HepG2 (cell line): ENCODE data around the gene SNPH. TPM values are rescaled to one million over a fixed set of nuclear protein-coding genes. Genes with fewer than 3 reads are reported as not detected.

Experiments
- ATRX ChIP-seq: sonication (generic); formaldehyde crosslinking; IDR thresholded peaks from 2 replicates; pipeline ENCODE4 v1.4.0; 2020; ENCODE audit warnings: missing genetic modification reagents, borderline replicate concordance
- KLF9 ChIP-seq: IDR thresholded peaks from 2 replicates; pipeline ENCODE4 v1.6.1; 2016; ENCODE audit warnings: low read depth
- NCOA1 ChIP-seq: sonication (generic); formaldehyde crosslinking; IDR thresholded peaks from 2 replicates; pipeline ENCODE4 v1.9.0; 2021; ENCODE audit warnings: missing genetic modification reagents
- NFATC3 ChIP-seq: sonication (generic); formaldehyde crosslinking; IDR thresholded peaks from 2 replicates; pipeline ENCODE4 v1.5.1; 2020; ENCODE audit warnings: mild to moderate bottlenecking, missing genetic modification reagents
- PLRG1 ChIP-seq: fragments of 450-650 bp; conservative IDR thresholded peaks from 2 replicates; pipeline ENCODE4 v1.6.1; 2016
- RARG ChIP-seq: sonication (generic); formaldehyde crosslinking; IDR thresholded peaks from 2 replicates; pipeline ENCODE4 v1.4.0; 2020; ENCODE audit warnings: low read depth, mild to moderate bottlenecking, missing genetic modification reagents
- polyA plus RNA-seq, 8 experiments: library from polyadenylated mRNA; depleted of rRNA in 3 of 8; stranded (reverse) in 7 of 8; unstranded in 1 of 8; fragments of >200 nt; fragmentation: Illumina TruSeq in 4 of 8; extraction: Trizol in 4 of 8; gene quantifications; 2 replicates each; pipeline versions ENCODE4 v1.2.1 to v1.2.3, GENCODE V29; 2011 to 2016; ENCODE audit warnings: low read depth in 4 of 8, missing spikeins in 1 of 8, mixed read lengths in 1 of 8; ENCODE audit not compliant: insufficient read depth in 1 of 8
- total RNA-seq, 5 experiments: library from RNA; depleted of rRNA; stranded (reverse); fragments of >200 nt; fragmentation: Illumina TruSeq; extraction: Trizol; gene quantifications; 2 replicates each; pipeline ENCODE4 v1.2.3, GENCODE V29; 2016; ENCODE audit warnings: low read depth in 1 of 5
- TF ChIP-seq, protein P1 (sequence below): IDR thresholded peaks from 2 replicates; pipeline ENCODE4 v1.4.0; 2020; ENCODE audit warnings: mild to moderate bottlenecking, missing genetic modification reagents
- TF ChIP-seq, protein P2 (sequence below): sonication (generic); formaldehyde crosslinking; IDR thresholded peaks from 2 replicates; pipeline ENCODE4 v1.4.0; 2020; ENCODE audit warnings: mild to moderate bottlenecking, low read depth, missing genetic modification reagents
- TF ChIP-seq, protein P3 (sequence below): fragments of 450-650 bp; IDR thresholded peaks from 2 replicates; pipeline ENCODE4 v1.6.1; 2016
- TF ChIP-seq, protein P4 (sequence below): sonication (generic); formaldehyde crosslinking; conservative IDR thresholded peaks from 2 replicates; pipeline ENCODE4 v1.8.0; 2022; ENCODE audit warnings: missing genetic modification reagents
- TF ChIP-seq, protein P5 (sequence below): sonication (generic); formaldehyde crosslinking; IDR thresholded peaks from 2 replicates; pipeline ENCODE4 v1.8.1; 2023; ENCODE audit warnings: mild to moderate bottlenecking, inconsistent platforms, moderate library complexity, missing genetic modification reagents, borderline replicate concordance
- TF ChIP-seq, protein P6 (sequence below): IDR thresholded peaks from 2 replicates; pipeline ENCODE4 v1.6.1; 2016; ENCODE audit warnings: mild to moderate bottlenecking

Gene SNPH
- total and polyA plus RNA-seq, 2 of the 13 experiments (the other 11 are each of a cell fraction or from before 2014, with no cell fraction given) = 0.09 TPM; not detected in 1

DNA sequence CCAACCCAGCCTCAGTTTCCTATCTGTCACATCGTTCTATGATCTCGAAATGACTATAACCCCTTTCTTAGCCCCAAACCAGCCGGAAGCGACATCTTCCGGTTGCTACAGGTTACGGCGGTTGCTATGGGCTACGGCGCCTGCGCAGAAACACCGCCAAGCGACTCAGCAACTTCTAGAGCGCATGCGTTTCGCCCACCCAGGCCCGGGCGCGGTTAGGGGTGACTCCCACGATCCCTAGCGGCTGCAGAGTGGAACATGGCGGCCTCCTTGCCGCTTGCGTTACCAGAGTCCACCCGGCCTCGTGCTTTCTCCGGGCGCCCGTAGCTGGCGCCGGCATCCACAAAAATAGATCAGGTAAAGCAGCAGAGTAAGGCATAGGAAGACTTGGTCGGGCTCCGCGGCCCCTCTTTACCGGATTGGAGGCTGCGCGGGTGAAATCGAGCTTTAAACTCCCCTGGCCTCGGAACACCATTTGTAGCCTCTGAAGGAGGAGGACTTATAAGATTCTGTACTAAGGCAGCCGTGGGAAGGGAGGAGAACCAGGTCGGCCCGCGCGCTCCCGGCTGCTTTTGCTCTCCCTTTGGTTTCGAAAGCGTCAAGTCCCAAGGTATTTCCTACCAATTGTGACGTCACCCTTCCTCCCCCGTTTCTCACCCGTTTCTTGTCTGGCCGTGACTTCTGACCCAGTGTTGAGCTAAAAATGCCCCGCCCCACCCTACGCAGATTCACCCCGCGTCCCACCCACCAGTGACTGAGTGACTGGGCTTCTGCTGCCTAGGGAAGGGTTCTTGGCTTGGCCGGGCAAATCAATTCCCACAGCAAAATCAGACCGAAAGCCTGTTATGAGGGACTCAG lies 59.3 kb downstream of the SNPH start (continued):
- TF ChIP-seq, protein P1, sequence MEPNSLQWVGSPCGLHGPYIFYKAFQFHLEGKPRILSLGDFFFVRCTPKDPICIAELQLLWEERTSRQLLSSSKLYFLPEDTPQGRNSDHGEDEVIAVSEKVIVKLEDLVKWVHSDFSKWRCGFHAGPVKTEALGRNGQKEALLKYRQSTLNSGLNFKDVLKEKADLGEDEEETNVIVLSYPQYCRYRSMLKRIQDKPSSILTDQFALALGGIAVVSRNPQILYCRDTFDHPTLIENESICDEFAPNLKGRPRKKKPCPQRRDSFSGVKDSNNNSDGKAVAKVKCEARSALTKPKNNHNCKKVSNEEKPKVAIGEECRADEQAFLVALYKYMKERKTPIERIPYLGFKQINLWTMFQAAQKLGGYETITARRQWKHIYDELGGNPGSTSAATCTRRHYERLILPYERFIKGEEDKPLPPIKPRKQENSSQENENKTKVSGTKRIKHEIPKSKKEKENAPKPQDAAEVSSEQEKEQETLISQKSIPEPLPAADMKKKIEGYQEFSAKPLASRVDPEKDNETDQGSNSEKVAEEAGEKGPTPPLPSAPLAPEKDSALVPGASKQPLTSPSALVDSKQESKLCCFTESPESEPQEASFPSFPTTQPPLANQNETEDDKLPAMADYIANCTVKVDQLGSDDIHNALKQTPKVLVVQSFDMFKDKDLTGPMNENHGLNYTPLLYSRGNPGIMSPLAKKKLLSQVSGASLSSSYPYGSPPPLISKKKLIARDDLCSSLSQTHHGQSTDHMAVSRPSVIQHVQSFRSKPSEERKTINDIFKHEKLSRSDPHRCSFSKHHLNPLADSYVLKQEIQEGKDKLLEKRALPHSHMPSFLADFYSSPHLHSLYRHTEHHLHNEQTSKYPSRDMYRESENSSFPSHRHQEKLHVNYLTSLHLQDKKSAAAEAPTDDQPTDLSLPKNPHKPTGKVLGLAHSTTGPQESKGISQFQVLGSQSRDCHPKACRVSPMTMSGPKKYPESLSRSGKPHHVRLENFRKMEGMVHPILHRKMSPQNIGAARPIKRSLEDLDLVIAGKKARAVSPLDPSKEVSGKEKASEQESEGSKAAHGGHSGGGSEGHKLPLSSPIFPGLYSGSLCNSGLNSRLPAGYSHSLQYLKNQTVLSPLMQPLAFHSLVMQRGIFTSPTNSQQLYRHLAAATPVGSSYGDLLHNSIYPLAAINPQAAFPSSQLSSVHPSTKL = peak; percentile 64
- TF ChIP-seq, protein P2, sequence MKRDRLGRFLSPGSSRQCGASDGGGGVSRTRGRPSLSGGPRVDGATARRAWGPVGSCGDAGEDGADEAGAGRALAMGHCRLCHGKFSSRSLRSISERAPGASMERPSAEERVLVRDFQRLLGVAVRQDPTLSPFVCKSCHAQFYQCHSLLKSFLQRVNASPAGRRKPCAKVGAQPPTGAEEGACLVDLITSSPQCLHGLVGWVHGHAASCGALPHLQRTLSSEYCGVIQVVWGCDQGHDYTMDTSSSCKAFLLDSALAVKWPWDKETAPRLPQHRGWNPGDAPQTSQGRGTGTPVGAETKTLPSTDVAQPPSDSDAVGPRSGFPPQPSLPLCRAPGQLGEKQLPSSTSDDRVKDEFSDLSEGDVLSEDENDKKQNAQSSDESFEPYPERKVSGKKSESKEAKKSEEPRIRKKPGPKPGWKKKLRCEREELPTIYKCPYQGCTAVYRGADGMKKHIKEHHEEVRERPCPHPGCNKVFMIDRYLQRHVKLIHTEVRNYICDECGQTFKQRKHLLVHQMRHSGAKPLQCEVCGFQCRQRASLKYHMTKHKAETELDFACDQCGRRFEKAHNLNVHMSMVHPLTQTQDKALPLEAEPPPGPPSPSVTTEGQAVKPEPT (CRISPR knock-in tag) = no peak
- TF ChIP-seq, protein P3, sequence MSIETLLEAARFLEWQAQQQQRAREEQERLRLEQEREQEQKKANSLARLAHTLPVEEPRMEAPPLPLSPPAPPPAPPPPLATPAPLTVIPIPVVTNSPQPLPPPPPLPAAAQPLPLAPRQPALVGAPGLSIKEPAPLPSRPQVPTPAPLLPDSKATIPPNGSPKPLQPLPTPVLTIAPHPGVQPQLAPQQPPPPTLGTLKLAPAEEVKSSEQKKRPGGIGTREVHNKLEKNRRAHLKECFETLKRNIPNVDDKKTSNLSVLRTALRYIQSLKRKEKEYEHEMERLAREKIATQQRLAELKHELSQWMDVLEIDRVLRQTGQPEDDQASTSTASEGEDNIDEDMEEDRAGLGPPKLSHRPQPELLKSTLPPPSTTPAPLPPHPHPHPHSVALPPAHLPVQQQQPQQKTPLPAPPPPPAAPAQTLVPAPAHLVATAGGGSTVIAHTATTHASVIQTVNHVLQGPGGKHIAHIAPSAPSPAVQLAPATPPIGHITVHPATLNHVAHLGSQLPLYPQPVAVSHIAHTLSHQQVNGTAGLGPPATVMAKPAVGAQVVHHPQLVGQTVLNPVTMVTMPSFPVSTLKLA = no peak
- TF ChIP-seq NCOA1 (peak; percentile 16; the same call in 1 of the 2 replicates), NFATC3 (CRISPR knock-in tag) (peak; percentile 87; the same call in 1 of the 2 replicates), RARG (CRISPR knock-in tag) (no peak), ATRX (CRISPR knock-in tag) (peak; percentile 76), PLRG1 (no peak), KLF9 (CRISPR knock-in tag) (peak; percentile 84; the same call in 1 of the 2 replicates)
- TF ChIP-seq, protein P4, sequence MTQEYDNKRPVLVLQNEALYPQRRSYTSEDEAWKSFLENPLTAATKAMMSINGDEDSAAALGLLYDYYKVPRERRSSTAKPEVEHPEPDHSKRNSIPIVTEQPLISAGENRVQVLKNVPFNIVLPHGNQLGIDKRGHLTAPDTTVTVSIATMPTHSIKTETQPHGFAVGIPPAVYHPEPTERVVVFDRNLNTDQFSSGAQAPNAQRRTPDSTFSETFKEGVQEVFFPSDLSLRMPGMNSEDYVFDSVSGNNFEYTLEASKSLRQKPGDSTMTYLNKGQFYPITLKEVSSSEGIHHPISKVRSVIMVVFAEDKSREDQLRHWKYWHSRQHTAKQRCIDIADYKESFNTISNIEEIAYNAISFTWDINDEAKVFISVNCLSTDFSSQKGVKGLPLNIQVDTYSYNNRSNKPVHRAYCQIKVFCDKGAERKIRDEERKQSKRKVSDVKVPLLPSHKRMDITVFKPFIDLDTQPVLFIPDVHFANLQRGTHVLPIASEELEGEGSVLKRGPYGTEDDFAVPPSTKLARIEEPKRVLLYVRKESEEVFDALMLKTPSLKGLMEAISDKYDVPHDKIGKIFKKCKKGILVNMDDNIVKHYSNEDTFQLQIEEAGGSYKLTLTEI (CRISPR knock-in tag) = no peak
- TF ChIP-seq, protein P5, sequence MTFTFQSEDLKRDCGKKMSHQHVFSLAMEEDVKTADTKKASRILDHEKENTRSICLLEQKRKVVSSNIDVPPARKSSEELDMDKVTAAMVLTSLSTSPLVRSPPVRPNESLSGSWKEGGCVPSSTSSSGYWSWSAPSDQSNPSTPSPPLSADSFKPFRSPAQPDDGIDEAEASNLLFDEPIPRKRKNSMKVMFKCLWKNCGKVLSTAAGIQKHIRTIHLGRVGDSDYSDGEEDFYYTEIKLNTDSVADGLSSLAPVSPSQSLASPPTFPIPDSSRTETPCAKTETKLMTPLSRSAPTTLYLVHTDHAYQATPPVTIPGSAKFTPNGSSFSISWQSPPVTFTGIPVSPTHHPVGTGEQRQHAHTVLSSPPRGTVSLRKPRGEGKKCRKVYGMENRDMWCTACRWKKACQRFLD (CRISPR knock-in tag) = peak; percentile 35
- TF ChIP-seq, protein P6, sequence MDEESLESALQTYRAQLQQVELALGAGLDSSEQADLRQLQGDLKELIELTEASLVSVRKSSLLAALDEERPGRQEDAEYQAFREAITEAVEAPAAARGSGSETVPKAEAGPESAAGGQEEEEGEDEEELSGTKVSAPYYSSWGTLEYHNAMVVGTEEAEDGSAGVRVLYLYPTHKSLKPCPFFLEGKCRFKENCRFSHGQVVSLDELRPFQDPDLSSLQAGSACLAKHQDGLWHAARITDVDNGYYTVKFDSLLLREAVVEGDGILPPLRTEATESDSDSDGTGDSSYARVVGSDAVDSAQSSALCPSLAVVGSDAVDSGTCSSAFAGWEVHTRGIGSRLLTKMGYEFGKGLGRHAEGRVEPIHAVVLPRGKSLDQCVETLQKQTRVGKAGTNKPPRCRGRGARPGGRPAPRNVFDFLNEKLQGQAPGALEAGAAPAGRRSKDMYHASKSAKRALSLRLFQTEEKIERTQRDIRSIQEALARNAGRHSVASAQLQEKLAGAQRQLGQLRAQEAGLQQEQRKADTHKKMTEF (CRISPR knock-in tag) = peak; percentile 96; the same call in 1 of the 2 replicates
